Astrocyte of the hippocampus (primary cell): ENCODE results near the gene LGALS14.

Experiments
- DNase-seq: peaks from one replicate; pipeline ENCODE4 v3.0.0; 2011; ENCODE audit warnings: low read depth, low spot score

Gene LGALS14

GRCh38 chr19:39746836-39747529 is 42.7 kb downstream of the LGALS14 start:
- no peak for DNase-seq

- no peak for DNase-seq
Observed at GRCh38 chr19:39749981-39750380, 45.7 kb downstream of the LGALS14 start.

GRCh38 chr19:39752390-39752789 is 48.1 kb downstream of the LGALS14 start:
- DNase-seq: no peak

- no peak for DNase-seq
Observed at GRCh38 chr19:39752795-39753194, 48.5 kb downstream of the LGALS14 start.

- no peak for DNase-seq
Observed at GRCh38 chr19:39754544-39754943, 50.3 kb downstream of the LGALS14 start.

GRCh38 chr19:39754971-39755370 is 50.7 kb downstream of the LGALS14 start:
- DNase-seq: no peak
